ENCODE results near the gene SLC66A1. TPM values are rescaled to one million over a fixed set of nuclear protein-coding genes. Genes with fewer than 3 reads are reported as not detected.

The SLC66A1 gene
- total and polyA plus RNA-seq, 2 of the 13 experiments (the other 11 are each of a cell fraction or from before 2014, with no cell fraction given), result 15.4 to 18.9 TPM

DNA sequence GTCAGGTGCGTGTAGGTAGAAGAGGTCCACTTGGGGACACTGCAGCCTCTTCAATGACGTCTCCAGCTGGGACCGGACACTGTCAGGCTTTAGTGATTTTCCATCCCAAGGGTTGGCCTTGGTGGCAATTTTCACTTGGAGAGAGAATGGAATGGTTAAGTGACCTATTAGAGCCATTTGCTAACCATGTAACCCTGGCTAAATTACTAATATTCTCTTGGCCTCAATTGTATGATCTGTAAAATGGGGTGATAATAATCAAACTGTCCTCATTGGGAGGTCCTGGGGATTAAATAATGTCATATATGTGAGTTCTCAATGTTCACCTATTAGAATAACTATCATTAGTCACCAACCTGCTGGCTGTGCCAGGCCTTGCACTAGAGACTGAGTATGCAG is 3.6 kb upstream of the SLC66A1 start:
- no peaks in the 10 kb centered on the region; a peak in 1 of 5 replicates for H3K27me3 ChIP-seq (ENCODE audit: control insufficient read depth in 1 of 2, insufficient read depth in 2 of 2, low read length in 2 of 2)
- no peaks in the 10 kb centered on the region for H3K9me3 ChIP-seq (ENCODE audit: low read length)
- CTCF ChIA-PET (ENCODE audit: low intra/inter-chr PET ratio, low total read pairs), result no interaction called here
- WGBS (ENCODE audit: low lambda C conversion rate), result 94% methylated on average over 3 of the region's 3 CpGs
- H3K9ac ChIP-seq (ENCODE audit: insufficient read depth, low read depth, low read length), result no peak overlapping the region
- ATAC-seq (no peak), DNase-seq (ENCODE audit: low spot score) (no peak), FAIRE-seq (no peak)
- in situ Hi-C loops (cut with HindIII; ENCODE audit: extremely low pct_ligation_motif_present, low pct_unique_long_range_greater_than_20kb) (no loop called here), intact Hi-C loops (cut with micrococcal nuclease; ENCODE audit: unreplicated experiment) (no loop called here)
- no peak overlapping the region for H3K4me2 ChIP-seq (ENCODE audit: low read depth, low read length)
- H3K4me1 ChIP-seq (ENCODE audit: insufficient read depth, low read length), result peaks cover 40% of the 10 kb centered on the region
- no peak overlapping the region for H3K27ac ChIP-seq (ENCODE audit: extremely low read length, insufficient read depth, low read length)
- H3K36me3 ChIP-seq (replicated peaks in 1 of 2; ENCODE audit: control insufficient read depth in 1 of 2, insufficient read depth in 2 of 2, low read length in 2 of 2), result peaks cover 12 to 54% of the 10 kb centered on the region in 2 experiments
- BruUV-seq (replicated peaks), result no TSS peak
- TF ChIP-seq ZSCAN9 (CRISPR knock-in tag; IDR thresholded peaks at IDR 0.05; ENCODE audit: borderline replicate concordance), result no peak
- TF ChIP-seq ZNF629 (CRISPR knock-in tag; conservative IDR thresholded peaks at IDR 0.05), result peak; percentile 77
- TF ChIP-seq, protein P1, sequence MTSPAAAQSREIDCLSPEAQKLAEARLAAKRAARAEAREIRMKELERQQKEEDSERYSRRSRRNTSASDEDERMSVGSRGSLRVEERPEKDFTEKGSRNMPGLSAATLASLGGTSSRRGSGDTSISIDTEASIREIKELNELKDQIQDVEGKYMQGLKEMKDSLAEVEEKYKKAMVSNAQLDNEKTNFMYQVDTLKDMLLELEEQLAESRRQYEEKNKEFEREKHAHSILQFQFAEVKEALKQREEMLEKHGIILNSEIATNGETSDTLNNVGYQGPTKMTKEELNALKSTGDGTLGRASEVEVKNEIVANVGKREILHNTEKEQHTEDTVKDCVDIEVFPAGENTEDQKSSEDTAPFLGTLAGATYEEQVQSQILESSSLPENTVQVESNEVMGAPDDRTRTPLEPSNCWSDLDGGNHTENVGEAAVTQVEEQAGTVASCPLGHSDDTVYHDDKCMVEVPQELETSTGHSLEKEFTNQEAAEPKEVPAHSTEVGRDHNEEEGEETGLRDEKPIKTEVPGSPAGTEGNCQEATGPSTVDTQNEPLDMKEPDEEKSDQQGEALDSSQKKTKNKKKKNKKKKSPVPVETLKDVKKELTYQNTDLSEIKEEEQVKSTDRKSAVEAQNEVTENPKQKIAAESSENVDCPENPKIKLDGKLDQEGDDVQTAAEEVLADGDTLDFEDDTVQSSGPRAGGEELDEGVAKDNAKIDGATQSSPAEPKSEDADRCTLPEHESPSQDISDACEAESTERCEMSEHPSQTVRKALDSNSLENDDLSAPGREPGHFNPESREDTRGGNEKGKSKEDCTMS (CRISPR knock-in tag; conservative IDR thresholded peaks at IDR 0.05), result no peak
- TF ChIP-seq CHD4 (IDR thresholded peaks at IDR 0.05; ENCODE audit: borderline replicate concordance, low read length), result 0 out of 2 replicates have a peak, but pooled peaks have one; percentile 38
- no peak overlapping the region for H2AFZ ChIP-seq (ENCODE audit: low read length)
- POLR2A ChIA-PET, result no interaction called here
- no peaks in the 10 kb centered on the region; the same call in 1 of the 2 replicates for H4K20me1 ChIP-seq (ENCODE audit: insufficient read depth, low read length)
- peaks cover 27% of the 10 kb centered on the region for H3K79me2 ChIP-seq (ENCODE audit: insufficient read depth, low read length)
- no peak overlapping the region for H3K4me3 ChIP-seq (replicated peaks in 1 of 3; ENCODE audit: insufficient read depth in 1 of 3, low read depth in 2 of 3, low read length in 3 of 3)

DNA sequence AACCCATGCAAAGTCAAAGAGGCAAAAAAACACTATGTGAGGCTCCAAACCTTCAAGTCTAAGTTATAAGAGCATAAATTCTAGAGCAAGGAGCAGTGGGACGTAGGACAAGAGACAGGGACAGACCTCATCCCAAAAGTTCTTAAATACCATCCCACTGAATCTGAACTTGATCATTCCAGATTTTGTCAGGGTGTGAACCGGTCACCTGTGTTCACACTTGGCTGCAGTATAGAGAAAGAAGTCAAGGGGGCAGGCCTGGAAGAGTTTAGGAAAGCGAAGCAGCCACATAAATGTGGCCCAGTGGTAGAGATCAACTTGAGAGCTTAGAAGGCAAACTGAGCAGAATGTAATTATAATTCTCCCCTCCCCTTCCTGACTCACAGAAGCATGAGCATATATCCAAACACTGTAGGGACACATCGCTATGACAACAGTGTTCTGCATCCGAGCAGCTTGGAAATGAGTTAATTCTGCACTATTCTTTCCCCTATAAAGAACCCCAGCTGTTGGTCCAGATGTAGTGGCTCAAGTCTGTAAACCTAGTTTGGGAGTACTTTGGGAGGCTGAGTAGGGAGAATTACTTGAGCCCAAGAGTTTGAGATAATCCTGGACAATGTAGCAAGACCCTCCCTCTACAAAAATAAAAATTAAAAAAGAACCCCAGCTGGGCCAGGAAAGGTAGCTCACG is 2.9 kb upstream of the SLC66A1 start:
- ChIA-PET CTCF (ENCODE audit: low intra/inter-chr PET ratio, low total read pairs) (no interaction called here), POLR2A (no interaction called here)
- Histone ChIP-seq H3K4me2 (ENCODE audit: low read depth, low read length) (no peak overlapping the region), H3K4me3 (replicated peaks in 1 of 3; ENCODE audit: insufficient read depth in 1 of 3, low read depth in 2 of 3, low read length in 3 of 3) (no peak overlapping the region), H3K27ac (ENCODE audit: extremely low read length, insufficient read depth, low read length) (no peak overlapping the region), H3K79me2 (ENCODE audit: insufficient read depth, low read length) (peaks cover 27% of the 10 kb centered on the region), H4K20me1 (ENCODE audit: insufficient read depth, low read length) (no peaks in the 10 kb centered on the region; the same call in 1 of the 2 replicates), H3K9me3 (ENCODE audit: low read length) (no peaks in the 10 kb centered on the region), H2AFZ (ENCODE audit: low read length) (no peak overlapping the region), H3K9ac (ENCODE audit: insufficient read depth, low read depth, low read length) (no peak overlapping the region), H3K27me3 (ENCODE audit: control insufficient read depth in 1 of 2, insufficient read depth in 2 of 2, low read length in 2 of 2) (no peaks in the 10 kb centered on the region; a peak in 1 of 5 replicates), H3K36me3 (replicated peaks in 1 of 2; ENCODE audit: control insufficient read depth in 1 of 2, insufficient read depth in 2 of 2, low read length in 2 of 2) (peaks cover 10 to 48% of the 10 kb centered on the region in 2 experiments; a peak in 4 of 5 replicates), H3K4me1 (ENCODE audit: insufficient read depth, low read length) (peaks cover 47% of the 10 kb centered on the region)
- DNase-seq (ENCODE audit: low spot score), result no peak
- no TSS peak for BruUV-seq (replicated peaks)
- no peak for ATAC-seq
- in situ Hi-C loops (cut with HindIII; ENCODE audit: extremely low pct_ligation_motif_present, low pct_unique_long_range_greater_than_20kb) (no loop called here), intact Hi-C loops (cut with micrococcal nuclease; ENCODE audit: unreplicated experiment) (no loop called here)
- WGBS (ENCODE audit: low lambda C conversion rate), result 97% methylated on average over 6 of the region's 6 CpGs
- no peak for FAIRE-seq
- TF ChIP-seq, protein P2, sequence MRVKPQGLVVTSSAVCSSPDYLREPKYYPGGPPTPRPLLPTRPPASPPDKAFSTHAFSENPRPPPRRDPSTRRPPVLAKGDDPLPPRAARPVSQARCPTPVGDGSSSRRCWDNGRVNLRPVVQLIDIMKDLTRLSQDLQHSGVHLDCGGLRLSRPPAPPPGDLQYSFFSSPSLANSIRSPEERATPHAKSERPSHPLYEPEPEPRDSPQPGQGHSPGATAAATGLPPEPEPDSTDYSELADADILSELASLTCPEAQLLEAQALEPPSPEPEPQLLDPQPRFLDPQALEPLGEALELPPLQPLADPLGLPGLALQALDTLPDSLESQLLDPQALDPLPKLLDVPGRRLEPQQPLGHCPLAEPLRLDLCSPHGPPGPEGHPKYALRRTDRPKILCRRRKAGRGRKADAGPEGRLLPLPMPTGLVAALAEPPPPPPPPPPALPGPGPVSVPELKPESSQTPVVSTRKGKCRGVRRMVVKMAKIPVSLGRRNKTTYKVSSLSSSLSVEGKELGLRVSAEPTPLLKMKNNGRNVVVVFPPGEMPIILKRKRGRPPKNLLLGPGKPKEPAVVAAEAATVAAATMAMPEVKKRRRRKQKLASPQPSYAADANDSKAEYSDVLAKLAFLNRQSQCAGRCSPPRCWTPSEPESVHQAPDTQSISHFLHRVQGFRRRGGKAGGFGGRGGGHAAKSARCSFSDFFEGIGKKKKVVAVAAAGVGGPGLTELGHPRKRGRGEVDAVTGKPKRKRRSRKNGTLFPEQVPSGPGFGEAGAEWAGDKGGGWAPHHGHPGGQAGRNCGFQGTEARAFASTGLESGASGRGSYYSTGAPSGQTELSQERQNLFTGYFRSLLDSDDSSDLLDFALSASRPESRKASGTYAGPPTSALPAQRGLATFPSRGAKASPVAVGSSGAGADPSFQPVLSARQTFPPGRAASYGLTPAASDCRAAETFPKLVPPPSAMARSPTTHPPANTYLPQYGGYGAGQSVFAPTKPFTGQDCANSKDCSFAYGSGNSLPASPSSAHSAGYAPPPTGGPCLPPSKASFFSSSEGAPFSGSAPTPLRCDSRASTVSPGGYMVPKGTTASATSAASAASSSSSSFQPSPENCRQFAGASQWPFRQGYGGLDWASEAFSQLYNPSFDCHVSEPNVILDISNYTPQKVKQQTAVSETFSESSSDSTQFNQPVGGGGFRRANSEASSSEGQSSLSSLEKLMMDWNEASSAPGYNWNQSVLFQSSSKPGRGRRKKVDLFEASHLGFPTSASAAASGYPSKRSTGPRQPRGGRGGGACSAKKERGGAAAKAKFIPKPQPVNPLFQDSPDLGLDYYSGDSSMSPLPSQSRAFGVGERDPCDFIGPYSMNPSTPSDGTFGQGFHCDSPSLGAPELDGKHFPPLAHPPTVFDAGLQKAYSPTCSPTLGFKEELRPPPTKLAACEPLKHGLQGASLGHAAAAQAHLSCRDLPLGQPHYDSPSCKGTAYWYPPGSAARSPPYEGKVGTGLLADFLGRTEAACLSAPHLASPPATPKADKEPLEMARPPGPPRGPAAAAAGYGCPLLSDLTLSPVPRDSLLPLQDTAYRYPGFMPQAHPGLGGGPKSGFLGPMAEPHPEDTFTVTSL (CRISPR knock-in tag; IDR thresholded peaks at IDR 0.05; ENCODE audit: borderline replicate concordance), result no peak
- TF ChIP-seq ZC3H13 (CRISPR knock-in tag; IDR thresholded peaks at IDR 0.05) (no peak), KDM5A (IDR thresholded peaks at IDR 0.05; ENCODE audit: borderline replicate concordance, low read length) (no peak), SKI (IDR thresholded peaks at IDR 0.05; ENCODE audit: partially characterized antibody) (no peak), RFX1 (IDR thresholded peaks at IDR 0.05) (peak; percentile 46), ZNF570 (CRISPR knock-in tag; IDR thresholded peaks at IDR 0.05; ENCODE audit: borderline replicate concordance) (no peak)

Data from HepG2 (cell line).